IMR-90 (cell line): Measurements from ENCODE around the gene SCAF1. TPM values are rescaled to one million over a fixed set of nuclear protein-coding genes. Genes with fewer than 3 reads are reported as not detected.

Experiments
- ATAC-seq: fragments of 200-7000 bp; cut with Tn5 transposase; 2 replicates; pipeline ENCODE4 v1.9.1; 2020; ENCODE audit warnings: low read depth, mild to moderate bottlenecking, moderate library complexity
- BruUV-seq: library from RNA; stranded (reverse); fragments of 400-500 nt; replicated peaks from 2 replicates; lab custom pipeline; 2021; lab: Mats Ljungman, UMichigan
- CTCF ChIA-PET: fragments of 300-600 bp; formaldehyde crosslinking; extraction: SDS; loops from one replicate; lab custom pipeline; 2021; ENCODE audit warnings: antibody characterized with exemption; lab: Yijun Ruan, JAX
- POLR2A ChIA-PET: fragments of 300-600 bp; sonication (Branson Sonifier 250); formaldehyde crosslinking; loops from one replicate; lab custom pipeline; 2022; ENCODE audit warnings: antibody characterized with exemption; ENCODE audit not compliant: unreplicated experiment; lab: Charles Lee
- DNase-seq: peaks from one replicate; pipeline ENCODE4 v3.0.0; 2013
- H2AFZ ChIP-seq: replicated peaks from 2 replicates; pipeline ENCODE3; 2013; ENCODE audit warnings: low read length, mild to moderate bottlenecking; ENCODE audit not compliant: poor library complexity
- H2AK5ac ChIP-seq: 2 replicates; pipeline ENCODE4 v1.6.1; 2013; ENCODE audit warnings: low read depth, low read length, inconsistent platforms
- H2AK9ac ChIP-seq: replicated peaks from 2 replicates; pipeline ENCODE3; 2013; ENCODE audit warnings: mild to moderate bottlenecking, low read depth, low read length, moderate library complexity; ENCODE audit not compliant: poor library complexity
- H2BK120ac ChIP-seq: 2 replicates; pipeline ENCODE4 v1.6.1; 2013; ENCODE audit warnings: low read depth, low read length, inconsistent platforms
- H2BK15ac ChIP-seq: 3 replicates; pipeline ENCODE4 v1.6.1; 2013; ENCODE audit warnings: low read depth, low read length, inconsistent platforms
- H2BK20ac ChIP-seq: 2 replicates; pipeline ENCODE4 v1.6.1; 2013; ENCODE audit warnings: low read depth, mild to moderate bottlenecking, inconsistent platforms, low read length, moderate library complexity
- H2BK5ac ChIP-seq: 2 replicates; pipeline ENCODE4 v1.6.1; 2013; ENCODE audit warnings: mild to moderate bottlenecking, low read depth, low read length, inconsistent platforms; ENCODE audit not compliant: poor library complexity, severe bottlenecking
- H3K14ac ChIP-seq: replicated peaks from 2 replicates; pipeline ENCODE4 v1.6.1; 2013; ENCODE audit warnings: low read depth, low read length, inconsistent platforms
- H3K18ac ChIP-seq: 2 replicates; pipeline ENCODE4 v1.6.1; 2013; ENCODE audit warnings: low read depth, low read length, control low read depth
- H3K23ac ChIP-seq: 2 replicates; pipeline ENCODE4 v1.6.1; 2013; ENCODE audit warnings: low read depth, low read length, inconsistent platforms
- H3K27ac ChIP-seq: 2 replicates; pipeline ENCODE4 v1.5.1; 2013; ENCODE audit warnings: mild to moderate bottlenecking, control low read depth, low read length; ENCODE audit not compliant: insufficient read depth
- H3K27me3 ChIP-seq: 2 replicates; pipeline ENCODE4 v1.6.1; 2013; ENCODE audit warnings: low read length; ENCODE audit not compliant: control insufficient read depth, insufficient read depth
- H3K36me3 ChIP-seq: 2 replicates; pipeline ENCODE4 v1.6.1; 2013; ENCODE audit warnings: low read length, mixed read lengths; ENCODE audit not compliant: control insufficient read depth, insufficient read depth
- H3K4ac ChIP-seq: 2 replicates; pipeline ENCODE4 v1.6.1; 2013; ENCODE audit warnings: low read depth, low read length, inconsistent platforms
- H3K4me1 ChIP-seq: 2 replicates; pipeline ENCODE4 v1.6.1; 2013; ENCODE audit warnings: low read length, mixed read lengths; ENCODE audit not compliant: control insufficient read depth, insufficient read depth
- H3K4me2 ChIP-seq: 2 replicates; pipeline ENCODE4 v1.6.1; 2013; ENCODE audit warnings: low read depth, mild to moderate bottlenecking, control low read depth, low read length, moderate library complexity
- H3K4me3 ChIP-seq: 2 replicates; pipeline ENCODE4 v1.5.1; 2013; ENCODE audit warnings: low read depth, mild to moderate bottlenecking, control low read depth, low read length, moderate library complexity; ENCODE audit not compliant: insufficient read depth
- H3K56ac ChIP-seq: 2 replicates; pipeline ENCODE4 v1.6.1; 2013; ENCODE audit warnings: low read length, inconsistent platforms; ENCODE audit not compliant: insufficient read depth; ENCODE audit errors: extremely low read depth
- H3K79me1 ChIP-seq, 2 experiments: 2 replicates each; pipeline ENCODE4 v1.6.1; 2013; ENCODE audit warnings: low read length in 2 of 2, inconsistent platforms in 1 of 2, low read depth in 1 of 2
- H3K9ac ChIP-seq: 2 replicates; pipeline ENCODE4 v1.6.1; 2013; ENCODE audit warnings: low read depth, low read length, control low read depth
- H3K9me1 ChIP-seq: 2 replicates; pipeline ENCODE4 v1.6.1; 2013; ENCODE audit warnings: low read length, inconsistent platforms; ENCODE audit not compliant: insufficient read depth
- H3K9me3 ChIP-seq: 2 replicates; pipeline ENCODE4 v1.6.1; 2013; ENCODE audit warnings: low read length; ENCODE audit not compliant: control insufficient read depth, insufficient read depth
- H4K20me1 ChIP-seq: 2 replicates; pipeline ENCODE4 v1.6.1; 2013; ENCODE audit warnings: low read length, inconsistent platforms; ENCODE audit not compliant: insufficient read depth
- H4K5ac ChIP-seq: 2 replicates; pipeline ENCODE4 v1.6.1; 2013; ENCODE audit warnings: mild to moderate bottlenecking, low read depth, low read length, control low read depth
- H4K8ac ChIP-seq, 2 experiments: 2 replicates each; pipeline ENCODE4 v1.6.1; 2013; ENCODE audit warnings: low read depth in 2 of 2, low read length in 2 of 2, control low read depth in 1 of 2, inconsistent platforms in 1 of 2
- H4K91ac ChIP-seq: 2 replicates; pipeline ENCODE4 v1.6.1; 2013; ENCODE audit warnings: low read depth, low read length, inconsistent platforms; ENCODE audit not compliant: insufficient read depth
- BHLHE40 ChIP-seq: fragments of 150-350 bp; IDR thresholded peaks from 2 replicates; pipeline ENCODE4 v1.6.1; 2016; ENCODE audit warnings: mild to moderate bottlenecking, low read depth, low read length
- CEBPB ChIP-seq: IDR thresholded peaks from 2 replicates; pipeline ENCODE4 v1.6.1; 2012; ENCODE audit warnings: low read depth, low read length, improper control_type of control experiment
- CHD1 ChIP-seq: IDR thresholded peaks from 2 replicates; pipeline ENCODE4 v1.6.1; 2012; ENCODE audit warnings: low read depth, low read length, improper control_type of control experiment
- ELK1 ChIP-seq: fragments of 150-350 bp; IDR thresholded peaks from 2 replicates; pipeline ENCODE4 v1.6.1; 2016; ENCODE audit warnings: low read depth, mild to moderate bottlenecking, low read length, moderate library complexity, borderline replicate concordance
- FOS ChIP-seq: fragments of 150-350 bp; IDR thresholded peaks from 2 replicates; pipeline ENCODE4 v1.6.1; 2016; ENCODE audit warnings: low read depth, low read length
- MAFK ChIP-seq: IDR thresholded peaks from 2 replicates; pipeline ENCODE4 v1.6.1; 2012; ENCODE audit warnings: low read depth, low read length, improper control_type of control experiment
- MAZ ChIP-seq: IDR thresholded peaks from 2 replicates; pipeline ENCODE4 v1.6.1; 2012; ENCODE audit warnings: low read depth, mild to moderate bottlenecking, low read length, improper control_type of control experiment, moderate library complexity, borderline replicate concordance
- MXI1 ChIP-seq: IDR thresholded peaks from 2 replicates; pipeline ENCODE4 v1.6.1; 2012; ENCODE audit warnings: low read depth, mild to moderate bottlenecking, low read length, moderate library complexity, borderline replicate concordance
- NFE2L2 ChIP-seq: fragments of 150-350 bp; IDR thresholded peaks from 2 replicates; pipeline ENCODE4 v1.6.1; 2016; ENCODE audit warnings: low read depth, mild to moderate bottlenecking, low read length
- POLR2A ChIP-seq: IDR thresholded peaks from 2 replicates; pipeline ENCODE4 v1.6.1; 2012; ENCODE audit warnings: mild to moderate bottlenecking, low read depth, low read length
- RAD21 ChIP-seq: IDR thresholded peaks from 2 replicates; pipeline ENCODE4 v1.6.1; 2012; ENCODE audit warnings: low read length, improper control_type of control experiment
- RCOR1 ChIP-seq: IDR thresholded peaks from 2 replicates; pipeline ENCODE4 v1.6.1; 2012; ENCODE audit warnings: mild to moderate bottlenecking, low read length, improper control_type of control experiment; ENCODE audit not compliant: insufficient replicate concordance
- RFX5 ChIP-seq: IDR thresholded peaks from 2 replicates; pipeline ENCODE4 v1.8.0; 2012; ENCODE audit warnings: low read depth, mild to moderate bottlenecking, low read length, moderate library complexity
- SMC3 ChIP-seq: fragments of 150-350 bp; IDR thresholded peaks from 2 replicates; pipeline ENCODE4 v1.6.1; 2016; ENCODE audit warnings: low read depth, mild to moderate bottlenecking, antibody characterized with exemption, low read length, moderate library complexity
- USF2 ChIP-seq: fragments of 150-350 bp; IDR thresholded peaks from 2 replicates; pipeline ENCODE4 v1.6.1; 2017; ENCODE audit warnings: mild to moderate bottlenecking, antibody characterized with exemption, low read length, low read depth
- WGBS, 2 experiments: methylation state at CpG; one replicate each; pipeline versions ENCODE4 v1.1.5 to v1.1.7; 2013; ENCODE audit warnings: missing lambda C conversion rate in 2 of 2; ENCODE audit not compliant: insufficient read length in 1 of 2; ENCODE audit errors: extremely low coverage in 2 of 2; 5-methylcytosine and 5-hydroxymethylcytosine counted together
- dilution Hi-C: fragments of 300-500 bp; cut with HindIII; formaldehyde crosslinking; loops from one replicate; pipeline ENCODE4 v1.14.3; 2018; ENCODE audit warnings: low sequenced_read_pairs; ENCODE audit not compliant: unreplicated experiment
- in situ Hi-C: fragments of 300-500 bp; cut with MboI; formaldehyde crosslinking; loops from 3 replicates; pipeline ENCODE4 v1.14.3; 2019; ENCODE audit warnings: low sequenced_read_pairs, inconsistent platforms, mixed read lengths
- intact Hi-C: fragments of 100-400 bp; cut with micrococcal nuclease; formaldehyde crosslinking; loops from 2 replicates; pipeline ENCODE4 v1.10.0; 2022
- polyA plus RNA-seq, 3 experiments: library from polyadenylated mRNA; depleted of rRNA; stranded (reverse); fragments of >200 nt; gene quantifications; 2 replicates each; pipeline ENCODE4 v1.2.3, GENCODE V29; 2012; ENCODE audit warnings: low replicate concordance in 1 of 3
- total RNA-seq: library from RNA; depleted of rRNA; stranded (reverse); fragments of >200 nt; gene quantifications from 2 replicates; pipeline ENCODE4 v1.2.3, GENCODE V29; 2012

SCAF1 gene
- total and polyA plus RNA-seq, 2 of the 4 experiments (the other 2 are of a cell fraction): 2.2 to 14.8 TPM

GRCh38 chr19:49652551-49653465, 10.8 kb downstream of the SCAF1 start (continued):
- no peak for TF ChIP-seq MAZ

GRCh38 chr19:49653466-49653806, 11.4 kb downstream of the SCAF1 start:
- Histone ChIP-seq H3K4me2 (no peak overlapping the region), H2BK20ac (no peak overlapping the region), H4K5ac (no peak overlapping the region), H3K23ac (no peak overlapping the region), H3K14ac (no peak overlapping the region), H2BK15ac (no peak overlapping the region), H4K8ac (no peak overlapping the region), H3K36me3 (peaks cover 74% of the 10 kb centered on the region), H4K20me1 (peaks cover 31% of the 10 kb centered on the region), H3K4me3 (no peak overlapping the region), H3K27ac (no peak overlapping the region), H3K9me3 (no peaks in the 10 kb centered on the region), H4K91ac (no peak overlapping the region), H3K9ac (no peak overlapping the region), H3K27me3 (no peaks in the 10 kb centered on the region), H2BK5ac (no peak overlapping the region), H2AK9ac (no peak overlapping the region), H2AK5ac (no peak overlapping the region), H3K56ac (no peak overlapping the region), H3K79me1 (peaks cover 18 to 47% of the 10 kb centered on the region in 2 experiments), H3K9me1 (no peaks in the 10 kb centered on the region), H2BK120ac (no peak overlapping the region), H3K18ac (no peak overlapping the region), H3K4ac (no peak overlapping the region), H3K4me1 (no peaks in the 10 kb centered on the region), H2AFZ (no peak overlapping the region)
- CTCF ChIA-PET: no interaction called here
- in situ Hi-C loops: no loop called here
- POLR2A ChIA-PET: no interaction called here
- dilution Hi-C loops: no loop called here
- 98% methylated on average over 6 of the region's 13 CpGs; no CpG with 5 or more reads in 1 of the 2 experiments for WGBS, 2 experiments
- BruUV-seq: no TSS peak
- intact Hi-C loops: no loop called here
- ATAC-seq (no peak), DNase-seq (no peak)
- TF ChIP-seq MXI1: no peak
- no peak for TF ChIP-seq CEBPB
- no peak for TF ChIP-seq RAD21
- no peak for TF ChIP-seq SMC3
- no peak for TF ChIP-seq CHD1
- no peak for TF ChIP-seq MAFK
- TF ChIP-seq USF2: no peak
- no peak for TF ChIP-seq BHLHE40
- TF ChIP-seq RFX5: no peak
- TF ChIP-seq FOS: no peak
- TF ChIP-seq POLR2A: no peak
- TF ChIP-seq RCOR1: no peak
- TF ChIP-seq NFE2L2: no peak
- no peak for TF ChIP-seq ELK1
- TF ChIP-seq MAZ: no peak
